ENCODE results near the gene PDYN. TPM values are rescaled to one million over a fixed set of nuclear protein-coding genes. Genes with fewer than 3 reads are reported as not detected.
A peak's percentile ranks its signal among the peaks of the same experiment; 100 is the strongest.

The PDYN gene
- total and polyA plus RNA-seq, 8 donors, result not detected

DNA sequence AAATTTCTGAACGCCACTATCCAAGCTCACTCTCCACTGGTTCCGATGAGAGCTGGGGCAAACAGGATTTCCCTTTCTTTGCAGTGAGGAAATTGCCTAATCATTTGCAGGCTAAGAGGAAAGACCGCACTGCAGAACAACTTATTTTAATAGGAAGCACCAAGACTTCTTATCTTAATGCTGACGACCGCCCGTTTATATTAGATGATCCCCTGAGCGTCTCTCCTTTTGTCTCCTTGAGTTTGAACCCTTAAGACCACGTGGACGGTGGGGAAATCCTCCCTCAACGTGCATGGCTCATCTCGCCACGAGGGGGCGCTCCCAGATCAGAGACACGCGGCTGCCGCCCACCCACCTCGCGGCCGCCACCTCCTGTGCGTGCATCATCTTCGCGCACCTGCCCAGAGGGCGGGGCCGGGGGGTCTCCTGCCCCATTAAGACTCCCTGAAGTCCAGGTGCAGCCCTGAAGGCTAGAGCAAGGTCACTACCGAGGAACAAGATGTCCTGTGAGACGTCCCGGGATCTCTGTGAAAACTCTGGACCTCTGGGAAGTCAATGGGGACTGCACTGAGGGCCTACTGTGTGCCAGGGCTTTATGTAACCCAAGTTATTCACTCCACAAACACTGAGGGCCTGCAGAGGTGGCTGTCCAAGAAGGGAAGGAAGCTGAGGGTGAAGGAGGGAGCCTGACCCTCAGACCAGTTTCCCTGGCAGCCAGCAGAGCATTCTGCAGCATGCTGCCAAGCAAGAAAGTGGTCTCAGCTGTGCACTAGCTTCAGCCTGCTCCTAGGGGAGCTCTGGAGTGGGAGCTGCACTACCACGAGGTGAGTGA, 28.1 kb downstream of the PDYN start:
- no peak overlapping the region for H3K27ac ChIP-seq
- WGBS, 2 donors, result 3 to 4% methylated on average over 26 to 28 of the region's 28 CpGs
- FAIRE-seq, result no peak

GRCh38 chr20:1964659-1965405, 29.0 kb downstream of the PDYN start:
- no peak for FAIRE-seq
- Histone ChIP-seq H3K27me3 (no peaks in the 10 kb centered on the region), H3K4me1 (peaks cover 0 to 3% (median 0%) of the 10 kb centered on the region in 3 donors), H3K4me3 (no peak overlapping the region), H3K9me3 (no peaks in the 10 kb centered on the region), H3K27ac (no peak overlapping the region), H3K36me3 (no peaks in the 10 kb centered on the region)
- no peak for DNase-seq
- 30 to 35% methylated on average over 14 of the region's 14 CpGs for WGBS, 2 donors
- intact Hi-C loops (cut with DNase I), result loop anchor here in 2 of 3 donors (5.0 kb wide), 1 partner anchor 207 kb away; no protein-coding TSS in a partner anchor
- TF ChIP-seq, protein P1, sequence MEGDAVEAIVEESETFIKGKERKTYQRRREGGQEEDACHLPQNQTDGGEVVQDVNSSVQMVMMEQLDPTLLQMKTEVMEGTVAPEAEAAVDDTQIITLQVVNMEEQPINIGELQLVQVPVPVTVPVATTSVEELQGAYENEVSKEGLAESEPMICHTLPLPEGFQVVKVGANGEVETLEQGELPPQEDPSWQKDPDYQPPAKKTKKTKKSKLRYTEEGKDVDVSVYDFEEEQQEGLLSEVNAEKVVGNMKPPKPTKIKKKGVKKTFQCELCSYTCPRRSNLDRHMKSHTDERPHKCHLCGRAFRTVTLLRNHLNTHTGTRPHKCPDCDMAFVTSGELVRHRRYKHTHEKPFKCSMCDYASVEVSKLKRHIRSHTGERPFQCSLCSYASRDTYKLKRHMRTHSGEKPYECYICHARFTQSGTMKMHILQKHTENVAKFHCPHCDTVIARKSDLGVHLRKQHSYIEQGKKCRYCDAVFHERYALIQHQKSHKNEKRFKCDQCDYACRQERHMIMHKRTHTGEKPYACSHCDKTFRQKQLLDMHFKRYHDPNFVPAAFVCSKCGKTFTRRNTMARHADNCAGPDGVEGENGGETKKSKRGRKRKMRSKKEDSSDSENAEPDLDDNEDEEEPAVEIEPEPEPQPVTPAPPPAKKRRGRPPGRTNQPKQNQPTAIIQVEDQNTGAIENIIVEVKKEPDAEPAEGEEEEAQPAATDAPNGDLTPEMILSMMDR (IDR thresholded peaks at IDR 0.05), result no peak
- ATAC-seq, result peak in 2 of 4 donors; percentile 26 to 30

More for the DNA sequence above, 28.1 kb downstream of the PDYN start:
- TF ChIP-seq, protein P1 (IDR thresholded peaks at IDR 0.05), result peak; percentile 79 to 91 (median 90)
- ATAC-seq, result peak; percentile 68 to 95 (median 88)
- H3K9me3 ChIP-seq, result no peaks in the 10 kb centered on the region
- H3K27me3 ChIP-seq, result no peaks in the 10 kb centered on the region
- peak; percentile 27 to 89 (median 70) for DNase-seq
- no peaks in the 10 kb centered on the region for H3K36me3 ChIP-seq
- H3K4me1 ChIP-seq, result peaks cover 0 to 3% (median 0%) of the 10 kb centered on the region in 3 donors
- H3K4me3 ChIP-seq, result no peak overlapping the region
- intact Hi-C loops (cut with DNase I), result loop anchor here in 2 of 3 donors (5.0 kb wide), 1 partner anchor 207 kb away; no protein-coding TSS in a partner anchor

DNA sequence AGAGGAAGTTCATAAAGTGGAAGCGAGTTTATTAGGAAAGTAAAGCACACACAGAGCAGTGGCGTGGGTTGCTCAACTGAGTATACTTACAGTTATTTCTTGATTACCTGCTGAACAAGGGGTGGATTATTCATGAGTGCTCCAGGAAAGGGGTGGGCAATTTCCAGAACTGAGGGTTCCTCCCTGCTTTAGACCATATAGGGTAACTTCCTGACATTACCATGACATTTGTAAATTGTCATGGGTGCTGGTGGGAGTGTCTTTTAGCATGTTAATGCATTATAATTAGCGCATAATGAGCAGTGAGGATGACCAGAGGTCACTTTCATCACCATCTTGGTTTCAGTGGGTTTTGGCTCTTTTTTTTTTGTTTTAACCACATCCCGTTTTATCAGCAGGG, 29.8 kb downstream of the PDYN start:
- intact Hi-C loops (cut with DNase I), result no loop called here
- no peak for DNase-seq
- no peak for FAIRE-seq
- TF ChIP-seq, protein P1 (IDR thresholded peaks at IDR 0.05), result no peak
- WGBS, 2 donors, result 44 to 65% methylated on average over 4 of the region's 4 CpGs
- H3K27me3 ChIP-seq, result no peaks in the 10 kb centered on the region
- H3K4me1 ChIP-seq, result peaks cover 0 to 3% (median 0%) of the 10 kb centered on the region in 3 donors
- H3K4me3 ChIP-seq, result no peak overlapping the region
- no peaks in the 10 kb centered on the region for H3K36me3 ChIP-seq
- ATAC-seq, result no peak
- no peak overlapping the region for H3K27ac ChIP-seq
- H3K9me3 ChIP-seq, result no peaks in the 10 kb centered on the region

GRCh38 chr20:1961374-1961773, 32.5 kb downstream of the PDYN start:
- intact Hi-C loops (cut with DNase I), result no loop called here
- DNase-seq, result no peak
- WGBS, 2 donors, result 53 to 72% methylated on average over 5 of the region's 5 CpGs
- Histone ChIP-seq H3K27me3 (no peaks in the 10 kb centered on the region), H3K27ac (no peak overlapping the region), H3K4me3 (no peak overlapping the region), H3K36me3 (no peaks in the 10 kb centered on the region), H3K4me1 (peaks cover 0 to 3% (median 0%) of the 10 kb centered on the region in 3 donors), H3K9me3 (no peaks in the 10 kb centered on the region)
- TF ChIP-seq, protein P1 (IDR thresholded peaks at IDR 0.05), result no peak
- FAIRE-seq, result no peak
- no peak for ATAC-seq
